ENCODE results near the gene AGAP2.

DNA sequence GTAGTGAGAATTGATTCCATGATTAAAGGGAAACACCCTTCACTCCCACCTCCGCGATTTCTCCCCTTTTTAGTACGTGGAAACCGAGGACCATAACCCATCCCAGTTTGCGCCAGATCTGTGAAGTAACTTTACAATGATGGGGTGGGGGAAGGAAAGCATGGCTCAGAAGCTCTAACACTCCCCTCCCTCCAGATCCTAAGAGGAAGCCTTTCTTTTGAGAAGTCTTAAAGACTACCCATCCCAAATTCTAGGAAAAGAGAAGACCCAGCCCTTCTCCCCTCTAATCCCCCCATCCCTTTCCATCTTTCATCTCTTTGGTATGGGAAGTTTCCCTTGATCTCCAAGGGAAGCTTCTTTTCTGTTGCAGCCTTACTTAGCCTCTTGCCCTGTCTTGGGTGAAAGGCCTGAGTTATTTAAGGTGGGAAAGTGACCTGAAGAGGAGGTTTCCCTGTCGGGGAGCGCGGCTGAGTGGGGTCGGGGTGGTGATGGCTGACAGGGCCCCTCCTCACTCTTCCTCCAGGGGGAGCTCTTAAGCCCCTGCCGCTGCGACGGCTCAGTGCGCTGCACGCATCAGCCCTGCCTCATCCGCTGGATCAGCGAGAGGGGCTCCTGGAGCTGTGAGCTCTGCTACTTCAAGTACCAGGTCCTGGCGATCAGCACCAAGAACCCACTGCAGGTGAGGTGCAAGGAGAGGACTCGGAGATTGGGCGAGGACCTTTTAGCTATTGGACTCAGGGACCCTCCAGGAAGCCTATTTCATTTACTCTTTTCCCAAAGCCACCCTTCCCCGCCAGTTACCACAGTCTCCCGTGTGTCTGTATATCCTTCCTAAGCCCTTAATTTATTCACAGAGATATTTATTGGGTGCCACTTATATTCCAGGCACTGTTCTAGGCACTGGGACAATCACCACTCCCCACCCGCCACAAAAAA lies 18.1 kb upstream of the AGAP2 start:
- TF ChIP-seq, protein P1, sequence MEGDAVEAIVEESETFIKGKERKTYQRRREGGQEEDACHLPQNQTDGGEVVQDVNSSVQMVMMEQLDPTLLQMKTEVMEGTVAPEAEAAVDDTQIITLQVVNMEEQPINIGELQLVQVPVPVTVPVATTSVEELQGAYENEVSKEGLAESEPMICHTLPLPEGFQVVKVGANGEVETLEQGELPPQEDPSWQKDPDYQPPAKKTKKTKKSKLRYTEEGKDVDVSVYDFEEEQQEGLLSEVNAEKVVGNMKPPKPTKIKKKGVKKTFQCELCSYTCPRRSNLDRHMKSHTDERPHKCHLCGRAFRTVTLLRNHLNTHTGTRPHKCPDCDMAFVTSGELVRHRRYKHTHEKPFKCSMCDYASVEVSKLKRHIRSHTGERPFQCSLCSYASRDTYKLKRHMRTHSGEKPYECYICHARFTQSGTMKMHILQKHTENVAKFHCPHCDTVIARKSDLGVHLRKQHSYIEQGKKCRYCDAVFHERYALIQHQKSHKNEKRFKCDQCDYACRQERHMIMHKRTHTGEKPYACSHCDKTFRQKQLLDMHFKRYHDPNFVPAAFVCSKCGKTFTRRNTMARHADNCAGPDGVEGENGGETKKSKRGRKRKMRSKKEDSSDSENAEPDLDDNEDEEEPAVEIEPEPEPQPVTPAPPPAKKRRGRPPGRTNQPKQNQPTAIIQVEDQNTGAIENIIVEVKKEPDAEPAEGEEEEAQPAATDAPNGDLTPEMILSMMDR (IDR thresholded peaks at IDR 0.05; ENCODE audit: insufficient read depth, low read length, poor library complexity, severe bottlenecking): peak; percentile 83
- no peak for TF ChIP-seq EZH2phosphoT487 (conservative IDR thresholded peaks at IDR 0.05; ENCODE audit: low read length)

Measured in SU-DHL-6 (cell line).